ENCODE measurements around the gene ELL. TPM values are rescaled to one million over a fixed set of nuclear protein-coding genes. Genes with fewer than 3 reads are reported as not detected.

The ELL gene
- total RNA-seq, 4 donors from 2014 or later = 5.9 to 12.8 (median 9.9) TPM

- intact Hi-C loops (cut with DNase I) = no loop called here
- H3K36me3 ChIP-seq = peaks cover 4 to 52% (median 12%) of the 10 kb centered on the region in 3 donors
- H3K27ac ChIP-seq = peak overlapping the region; percentile 44 to 88 (median 78)
- no peaks in the 10 kb centered on the region for H3K9me3 ChIP-seq
- no peak overlapping the region for H3K4me3 ChIP-seq
- WGBS, 2 donors = 82% methylated on average over 7 to 21 of the region's 30 CpGs
- peaks cover 19 to 90% (median 58%) of the 10 kb centered on the region in 3 donors for H3K4me1 ChIP-seq
- TF ChIP-seq CTCF (IDR thresholded peaks at IDR 0.05) (no peak), POLR2A (IDR thresholded peaks at IDR 0.05) (no peak)
- no peak for DNase-seq
- no peaks in the 10 kb centered on the region for H3K27me3 ChIP-seq
Measured at GRCh38 chr19:18465214-18465963, 56.5 kb downstream of the ELL start.

GRCh38 chr19:18464646-18465045 is 57.2 kb downstream of the ELL start:
- H3K27me3 ChIP-seq = no peaks in the 10 kb centered on the region
- peaks cover 4 to 57% (median 13%) of the 10 kb centered on the region in 3 donors for H3K36me3 ChIP-seq
- DNase-seq = no peak
- no peaks in the 10 kb centered on the region for H3K9me3 ChIP-seq
- H3K27ac ChIP-seq = peak overlapping the region; percentile 44 to 88 (median 78)
- no peak overlapping the region for H3K4me3 ChIP-seq
- 6 to 33% methylated on average over 3 to 4 of the region's 8 CpGs for WGBS, 2 donors
- peaks cover 20 to 90% (median 58%) of the 10 kb centered on the region in 3 donors for H3K4me1 ChIP-seq
- intact Hi-C loops (cut with DNase I) = no loop called here
- no peak for TF ChIP-seq CTCF (IDR thresholded peaks at IDR 0.05)
- TF ChIP-seq POLR2A (IDR thresholded peaks at IDR 0.05) = no peak

GRCh38 chr19:18461471-18461870 is 60.4 kb downstream of the ELL start:
- no peak for TF ChIP-seq POLR2A (IDR thresholded peaks at IDR 0.05)
- TF ChIP-seq CTCF (IDR thresholded peaks at IDR 0.05) = no peak
- no peak overlapping the region for H3K4me3 ChIP-seq
- no peaks in the 10 kb centered on the region for H3K9me3 ChIP-seq
- intact Hi-C loops (cut with DNase I) = no loop called here
- WGBS, 2 donors = 100% methylated on average over 1 of the region's 22 CpGs; no CpG with 5 or more reads in 1 of the 2 donors
- peak overlapping the region in 3 of 4 donors; percentile 65 to 92 (median 84) for H3K27ac ChIP-seq
- peaks cover 4 to 85% (median 13%) of the 10 kb centered on the region in 3 donors for H3K36me3 ChIP-seq
- H3K4me1 ChIP-seq = peaks cover 21 to 82% (median 57%) of the 10 kb centered on the region in 3 donors
- no peaks in the 10 kb centered on the region for H3K27me3 ChIP-seq
- DNase-seq = no peak

GRCh38 chr19:18460900-18461299 is 61.0 kb downstream of the ELL start:
- peak overlapping the region in 3 of 4 donors; percentile 65 to 92 (median 84) for H3K27ac ChIP-seq
- H3K36me3 ChIP-seq = peaks cover 4 to 90% (median 13%) of the 10 kb centered on the region in 3 donors
- H3K9me3 ChIP-seq = no peaks in the 10 kb centered on the region
- H3K27me3 ChIP-seq = no peaks in the 10 kb centered on the region
- TF ChIP-seq POLR2A (IDR thresholded peaks at IDR 0.05) (no peak), CTCF (IDR thresholded peaks at IDR 0.05) (no peak)
- peaks cover 21 to 77% (median 52%) of the 10 kb centered on the region in 3 donors for H3K4me1 ChIP-seq
- intact Hi-C loops (cut with DNase I) = no loop called here
- 60 to 62% methylated on average over 2 to 7 of the region's 12 CpGs for WGBS, 2 donors
- H3K4me3 ChIP-seq = no peak overlapping the region
- DNase-seq = no peak

All from esophagus squamous epithelium (tissue), 5 donors.